AG04450 (cell line): Measurements from ENCODE around the gene PABPN1. TPM values are rescaled to one million over a fixed set of nuclear protein-coding genes. Genes with fewer than 3 reads are reported as not detected.

ENCODE experiments used
- CTCF ChIA-PET: fragments of 300-600, 350-600 bp; formaldehyde crosslinking; extraction: SDS; loops from one replicate; lab custom pipeline; 2022; ENCODE audit warnings: antibody characterized with exemption, inconsistent platforms; lab: Charles Lee
- POLR2A ChIA-PET: fragments of 350-600 bp; formaldehyde crosslinking; extraction: SDS; loops from one replicate; lab custom pipeline; 2021; ENCODE audit warnings: antibody characterized with exemption, inconsistent platforms; lab: Yijun Ruan, JAX
- DNase-seq: peaks from one replicate; pipeline ENCODE4 v3.0.0-alpha.2; 2011; ENCODE audit warnings: low read depth, low spot score
- H3K27ac ChIP-seq: one replicate; pipeline ENCODE4 v1.5.1; 2012; ENCODE audit warnings: low read depth, low read length, control low read depth
- H3K27me3 ChIP-seq: one replicate; pipeline ENCODE4 v1.6.0; 2012; ENCODE audit warnings: low read length; ENCODE audit not compliant: control insufficient read depth, insufficient read depth
- H3K4me3 ChIP-seq: 2 replicates; pipeline ENCODE4 v1.5.1; 2011; ENCODE audit warnings: mild to moderate bottlenecking, low read depth, low read length, control low read depth
- H3K9me3 ChIP-seq: 2 replicates; pipeline ENCODE4 v1.5.1; 2012; ENCODE audit warnings: low read length; ENCODE audit not compliant: control insufficient read depth, insufficient read depth
- CTCF ChIP-seq: IDR thresholded peaks from 2 replicates; pipeline ENCODE4 v1.5.1; 2011; ENCODE audit warnings: low read depth, low read length, control low read depth, inconsistent platforms
- polyA plus RNA-seq: library from polyadenylated mRNA; depleted of rRNA; stranded (reverse); fragments of >200 nt; gene quantifications from 2 replicates; pipeline ENCODE4 v1.2.3, GENCODE V29; 2011

PABPN1 gene
- polyA plus RNA-seq, 1 experiment, result 182 TPM

GRCh38 chr14:23346693-23347405 is 25.6 kb downstream of the PABPN1 start:
- DNase-seq, result no peak
- TF ChIP-seq CTCF, result no peak
- H3K27ac ChIP-seq, result no peak overlapping the region
- no peaks in the 10 kb centered on the region for H3K9me3 ChIP-seq
- no peak overlapping the region for H3K4me3 ChIP-seq
- ChIA-PET CTCF (interaction anchor here (0.9 to 1.7 kb wide), 2 partner anchors 33 kb away, joined by 4 to 11 read pairs; no protein-coding TSS in a partner anchor), POLR2A (no interaction called here)
- peaks cover 3% of the 10 kb centered on the region for H3K27me3 ChIP-seq

- POLR2A ChIA-PET, result no interaction called here
- no peak for DNase-seq
- Histone ChIP-seq H3K4me3 (no peak overlapping the region), H3K27ac (no peak overlapping the region), H3K9me3 (no peaks in the 10 kb centered on the region), H3K27me3 (peaks cover 3% of the 10 kb centered on the region)
- CTCF ChIA-PET, result interaction anchor here (0.9 kb wide), 1 partner anchor 33 kb away, joined by 4 read pairs; no protein-coding TSS in a partner anchor
- no peak for TF ChIP-seq CTCF
Measured at GRCh38 chr14:23347406-23348296, 26.4 kb downstream of the PABPN1 start.

GRCh38 chr14:23348297-23348655 is 27.0 kb downstream of the PABPN1 start:
- ChIA-PET CTCF (no interaction called here), POLR2A (no interaction called here)
- Histone ChIP-seq H3K9me3 (no peaks in the 10 kb centered on the region), H3K4me3 (no peak overlapping the region), H3K27me3 (no peaks in the 10 kb centered on the region), H3K27ac (no peak overlapping the region)
- no peak for TF ChIP-seq CTCF
- no peak for DNase-seq

- TF ChIP-seq CTCF, result no peak
- no peaks in the 10 kb centered on the region for H3K27me3 ChIP-seq
- no peaks in the 10 kb centered on the region for H3K9me3 ChIP-seq
- H3K4me3 ChIP-seq, result no peak overlapping the region
- no peak for DNase-seq
- ChIA-PET CTCF (interaction anchor here (1.2 kb wide), 1 partner anchor 30 kb away, joined by 3 read pairs; no protein-coding TSS in a partner anchor), POLR2A (no interaction called here)
- H3K27ac ChIP-seq, result no peak overlapping the region
Measured at GRCh38 chr14:23349156-23349845, 28.0 kb downstream of the PABPN1 start.
